IMR-90 (cell line): Measurements from ENCODE around the gene PCBP3. TPM values are rescaled to one million over a fixed set of nuclear protein-coding genes. Genes with fewer than 3 reads are reported as not detected.

Source experiments
- ATAC-seq: fragments of 200-7000 bp; cut with Tn5 transposase; 2 replicates; pipeline ENCODE4 v1.9.1; 2020; ENCODE audit warnings: low read depth, mild to moderate bottlenecking, moderate library complexity
- BruUV-seq: library from RNA; stranded (reverse); fragments of 400-500 nt; replicated peaks from 2 replicates; lab custom pipeline; 2021; lab: Mats Ljungman, UMichigan
- CTCF ChIA-PET: fragments of 300-600 bp; formaldehyde crosslinking; extraction: SDS; loops from one replicate; lab custom pipeline; 2021; ENCODE audit warnings: antibody characterized with exemption; lab: Yijun Ruan, JAX
- POLR2A ChIA-PET: fragments of 300-600 bp; sonication (Branson Sonifier 250); formaldehyde crosslinking; loops from one replicate; lab custom pipeline; 2022; ENCODE audit warnings: antibody characterized with exemption; ENCODE audit not compliant: unreplicated experiment; lab: Charles Lee
- DNase-seq: peaks from one replicate; pipeline ENCODE4 v3.0.0; 2013
- H2AFZ ChIP-seq: replicated peaks from 2 replicates; pipeline ENCODE3; 2013; ENCODE audit warnings: low read length, mild to moderate bottlenecking; ENCODE audit not compliant: poor library complexity
- H2AK5ac ChIP-seq: 2 replicates; pipeline ENCODE4 v1.6.1; 2013; ENCODE audit warnings: low read depth, low read length, inconsistent platforms
- H2AK9ac ChIP-seq: replicated peaks from 2 replicates; pipeline ENCODE3; 2013; ENCODE audit warnings: mild to moderate bottlenecking, low read depth, low read length, moderate library complexity; ENCODE audit not compliant: poor library complexity
- H2BK120ac ChIP-seq: 2 replicates; pipeline ENCODE4 v1.6.1; 2013; ENCODE audit warnings: low read depth, low read length, inconsistent platforms
- H2BK15ac ChIP-seq: 3 replicates; pipeline ENCODE4 v1.6.1; 2013; ENCODE audit warnings: low read depth, low read length, inconsistent platforms
- H2BK20ac ChIP-seq: 2 replicates; pipeline ENCODE4 v1.6.1; 2013; ENCODE audit warnings: low read depth, mild to moderate bottlenecking, inconsistent platforms, low read length, moderate library complexity
- H2BK5ac ChIP-seq: 2 replicates; pipeline ENCODE4 v1.6.1; 2013; ENCODE audit warnings: mild to moderate bottlenecking, low read depth, low read length, inconsistent platforms; ENCODE audit not compliant: poor library complexity, severe bottlenecking
- H3K14ac ChIP-seq: replicated peaks from 2 replicates; pipeline ENCODE4 v1.6.1; 2013; ENCODE audit warnings: low read depth, low read length, inconsistent platforms
- H3K18ac ChIP-seq: 2 replicates; pipeline ENCODE4 v1.6.1; 2013; ENCODE audit warnings: low read depth, low read length, control low read depth
- H3K23ac ChIP-seq: 2 replicates; pipeline ENCODE4 v1.6.1; 2013; ENCODE audit warnings: low read depth, low read length, inconsistent platforms
- H3K27ac ChIP-seq: 2 replicates; pipeline ENCODE4 v1.5.1; 2013; ENCODE audit warnings: mild to moderate bottlenecking, control low read depth, low read length; ENCODE audit not compliant: insufficient read depth
- H3K27me3 ChIP-seq: 2 replicates; pipeline ENCODE4 v1.6.1; 2013; ENCODE audit warnings: low read length; ENCODE audit not compliant: control insufficient read depth, insufficient read depth
- H3K36me3 ChIP-seq: 2 replicates; pipeline ENCODE4 v1.6.1; 2013; ENCODE audit warnings: low read length, mixed read lengths; ENCODE audit not compliant: control insufficient read depth, insufficient read depth
- H3K4ac ChIP-seq: 2 replicates; pipeline ENCODE4 v1.6.1; 2013; ENCODE audit warnings: low read depth, low read length, inconsistent platforms
- H3K4me1 ChIP-seq: 2 replicates; pipeline ENCODE4 v1.6.1; 2013; ENCODE audit warnings: low read length, mixed read lengths; ENCODE audit not compliant: control insufficient read depth, insufficient read depth
- H3K4me2 ChIP-seq: 2 replicates; pipeline ENCODE4 v1.6.1; 2013; ENCODE audit warnings: low read depth, mild to moderate bottlenecking, control low read depth, low read length, moderate library complexity
- H3K4me3 ChIP-seq: 2 replicates; pipeline ENCODE4 v1.5.1; 2013; ENCODE audit warnings: low read depth, mild to moderate bottlenecking, control low read depth, low read length, moderate library complexity; ENCODE audit not compliant: insufficient read depth
- H3K56ac ChIP-seq: 2 replicates; pipeline ENCODE4 v1.6.1; 2013; ENCODE audit warnings: low read length, inconsistent platforms; ENCODE audit not compliant: insufficient read depth; ENCODE audit errors: extremely low read depth
- H3K79me1 ChIP-seq, 2 experiments: 2 replicates each; pipeline ENCODE4 v1.6.1; 2013; ENCODE audit warnings: low read length in 2 of 2, inconsistent platforms in 1 of 2, low read depth in 1 of 2
- H3K9ac ChIP-seq: 2 replicates; pipeline ENCODE4 v1.6.1; 2013; ENCODE audit warnings: low read depth, low read length, control low read depth
- H3K9me1 ChIP-seq: 2 replicates; pipeline ENCODE4 v1.6.1; 2013; ENCODE audit warnings: low read length, inconsistent platforms; ENCODE audit not compliant: insufficient read depth
- H3K9me3 ChIP-seq: 2 replicates; pipeline ENCODE4 v1.6.1; 2013; ENCODE audit warnings: low read length; ENCODE audit not compliant: control insufficient read depth, insufficient read depth
- H4K20me1 ChIP-seq: 2 replicates; pipeline ENCODE4 v1.6.1; 2013; ENCODE audit warnings: low read length, inconsistent platforms; ENCODE audit not compliant: insufficient read depth
- H4K5ac ChIP-seq: 2 replicates; pipeline ENCODE4 v1.6.1; 2013; ENCODE audit warnings: mild to moderate bottlenecking, low read depth, low read length, control low read depth
- H4K8ac ChIP-seq, 2 experiments: 2 replicates each; pipeline ENCODE4 v1.6.1; 2013; ENCODE audit warnings: low read depth in 2 of 2, low read length in 2 of 2, control low read depth in 1 of 2, inconsistent platforms in 1 of 2
- H4K91ac ChIP-seq: 2 replicates; pipeline ENCODE4 v1.6.1; 2013; ENCODE audit warnings: low read depth, low read length, inconsistent platforms; ENCODE audit not compliant: insufficient read depth
- BHLHE40 ChIP-seq: fragments of 150-350 bp; IDR thresholded peaks from 2 replicates; pipeline ENCODE4 v1.6.1; 2016; ENCODE audit warnings: mild to moderate bottlenecking, low read depth, low read length
- CEBPB ChIP-seq: IDR thresholded peaks from 2 replicates; pipeline ENCODE4 v1.6.1; 2012; ENCODE audit warnings: low read depth, low read length, improper control_type of control experiment
- CHD1 ChIP-seq: IDR thresholded peaks from 2 replicates; pipeline ENCODE4 v1.6.1; 2012; ENCODE audit warnings: low read depth, low read length, improper control_type of control experiment
- MAZ ChIP-seq: IDR thresholded peaks from 2 replicates; pipeline ENCODE4 v1.6.1; 2012; ENCODE audit warnings: low read depth, mild to moderate bottlenecking, low read length, improper control_type of control experiment, moderate library complexity, borderline replicate concordance
- MXI1 ChIP-seq: IDR thresholded peaks from 2 replicates; pipeline ENCODE4 v1.6.1; 2012; ENCODE audit warnings: low read depth, mild to moderate bottlenecking, low read length, moderate library complexity, borderline replicate concordance
- NFE2L2 ChIP-seq: fragments of 150-350 bp; IDR thresholded peaks from 2 replicates; pipeline ENCODE4 v1.6.1; 2016; ENCODE audit warnings: low read depth, mild to moderate bottlenecking, low read length
- POLR2A ChIP-seq: IDR thresholded peaks from 2 replicates; pipeline ENCODE4 v1.6.1; 2012; ENCODE audit warnings: mild to moderate bottlenecking, low read depth, low read length
- RAD21 ChIP-seq: IDR thresholded peaks from 2 replicates; pipeline ENCODE4 v1.6.1; 2012; ENCODE audit warnings: low read length, improper control_type of control experiment
- RCOR1 ChIP-seq: IDR thresholded peaks from 2 replicates; pipeline ENCODE4 v1.6.1; 2012; ENCODE audit warnings: mild to moderate bottlenecking, low read length, improper control_type of control experiment; ENCODE audit not compliant: insufficient replicate concordance
- RFX5 ChIP-seq: IDR thresholded peaks from 2 replicates; pipeline ENCODE4 v1.8.0; 2012; ENCODE audit warnings: low read depth, mild to moderate bottlenecking, low read length, moderate library complexity
- SMC3 ChIP-seq: fragments of 150-350 bp; IDR thresholded peaks from 2 replicates; pipeline ENCODE4 v1.6.1; 2016; ENCODE audit warnings: low read depth, mild to moderate bottlenecking, antibody characterized with exemption, low read length, moderate library complexity
- WGBS, 2 experiments: methylation state at CpG; one replicate each; pipeline versions ENCODE4 v1.1.5 to v1.1.7; 2013; ENCODE audit warnings: missing lambda C conversion rate in 2 of 2; ENCODE audit not compliant: insufficient read length in 1 of 2; ENCODE audit errors: extremely low coverage in 2 of 2; 5-methylcytosine and 5-hydroxymethylcytosine counted together
- dilution Hi-C: fragments of 300-500 bp; cut with HindIII; formaldehyde crosslinking; loops from one replicate; pipeline ENCODE4 v1.14.3; 2018; ENCODE audit warnings: low sequenced_read_pairs; ENCODE audit not compliant: unreplicated experiment
- in situ Hi-C: fragments of 300-500 bp; cut with MboI; formaldehyde crosslinking; loops from 3 replicates; pipeline ENCODE4 v1.14.3; 2019; ENCODE audit warnings: low sequenced_read_pairs, inconsistent platforms, mixed read lengths
- intact Hi-C: fragments of 100-400 bp; cut with micrococcal nuclease; formaldehyde crosslinking; loops from 2 replicates; pipeline ENCODE4 v1.10.0; 2022
- polyA plus RNA-seq, 3 experiments: library from polyadenylated mRNA; depleted of rRNA; stranded (reverse); fragments of >200 nt; gene quantifications; 2 replicates each; pipeline ENCODE4 v1.2.3, GENCODE V29; 2012; ENCODE audit warnings: low replicate concordance in 1 of 3
- total RNA-seq: library from RNA; depleted of rRNA; stranded (reverse); fragments of >200 nt; gene quantifications from 2 replicates; pipeline ENCODE4 v1.2.3, GENCODE V29; 2012
- TF ChIP-seq, protein P1 (sequence below): conservative IDR thresholded peaks from 2 replicates; pipeline ENCODE4 v1.5.1; 2012; ENCODE audit warnings: mild to moderate bottlenecking, low read depth, low read length, improper control_type of control experiment
- TF ChIP-seq, protein P2 (sequence below): fragments of 150-350 bp; IDR thresholded peaks from 2 replicates; pipeline ENCODE4 v1.6.1; 2016; ENCODE audit warnings: low read depth, mild to moderate bottlenecking, low read length, moderate library complexity, borderline replicate concordance

Gene PCBP3
- total and polyA plus RNA-seq, 2 of the 4 experiments (the other 2 are of a cell fraction), result 2.9 to 3.9 TPM

DNA sequence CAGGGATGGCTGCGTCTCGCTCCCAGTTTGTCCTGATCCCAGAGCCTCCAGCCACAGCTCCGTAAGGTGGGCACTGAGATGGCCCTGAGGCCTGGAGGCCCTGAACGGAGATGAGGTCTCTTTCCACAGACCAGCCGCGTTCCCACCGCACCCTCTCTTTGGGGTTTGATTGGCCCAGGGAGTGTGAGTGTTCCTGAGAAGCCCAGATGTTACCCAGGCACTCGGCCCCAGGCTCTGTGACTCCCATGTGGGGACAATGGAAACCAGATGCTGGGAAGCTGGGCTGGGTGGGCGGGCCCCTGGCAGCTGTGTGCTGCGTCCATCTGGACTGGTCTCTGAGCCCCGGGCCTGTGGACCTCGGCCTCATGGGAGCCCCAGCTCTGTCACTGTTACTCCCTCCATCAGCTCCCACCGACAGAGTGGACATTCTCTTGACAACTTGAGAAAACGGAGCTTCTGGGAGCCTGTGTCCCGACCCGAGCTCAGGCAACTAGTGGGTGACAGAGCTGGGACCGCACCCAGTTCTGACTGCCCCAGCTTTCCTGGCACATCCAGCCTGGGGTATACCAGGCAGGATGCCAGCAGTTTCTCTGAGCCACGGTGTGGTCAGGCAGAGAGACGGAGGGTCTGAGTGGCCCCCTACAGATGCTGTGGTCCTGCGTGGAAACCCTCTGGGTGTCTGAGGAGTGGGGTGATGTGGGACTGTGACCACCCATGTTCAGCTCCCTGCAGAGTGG, 328.3 kb downstream of the PCBP3 start (continued):
- TF ChIP-seq SMC3, result no peak
- TF ChIP-seq CEBPB, result no peak
- no peak for TF ChIP-seq POLR2A

DNA sequence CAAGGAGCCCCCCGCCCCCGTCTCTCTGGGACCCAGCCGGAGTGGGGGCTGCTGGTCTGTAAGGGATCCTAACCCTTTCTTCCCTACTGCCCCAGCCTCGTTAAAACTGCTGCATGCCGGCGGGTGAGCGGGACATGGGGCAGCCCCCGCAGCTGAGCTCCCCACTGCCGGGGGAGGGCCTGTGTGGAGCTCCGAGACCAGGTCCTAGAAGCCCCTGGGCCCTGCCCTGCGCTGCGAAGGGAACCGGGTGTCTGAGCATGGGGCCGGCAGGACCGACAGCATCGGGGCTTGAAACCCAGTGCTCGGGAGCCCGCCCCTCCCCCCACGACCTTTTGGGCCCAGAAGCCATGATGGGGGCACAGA, 328.8 kb downstream of the PCBP3 start:
- peak overlapping the region; percentile 92 for H3K14ac ChIP-seq
- H3K4me1 ChIP-seq, result peaks cover 45% of the 10 kb centered on the region
- TF ChIP-seq SMC3, result no peak
- TF ChIP-seq, protein P1, sequence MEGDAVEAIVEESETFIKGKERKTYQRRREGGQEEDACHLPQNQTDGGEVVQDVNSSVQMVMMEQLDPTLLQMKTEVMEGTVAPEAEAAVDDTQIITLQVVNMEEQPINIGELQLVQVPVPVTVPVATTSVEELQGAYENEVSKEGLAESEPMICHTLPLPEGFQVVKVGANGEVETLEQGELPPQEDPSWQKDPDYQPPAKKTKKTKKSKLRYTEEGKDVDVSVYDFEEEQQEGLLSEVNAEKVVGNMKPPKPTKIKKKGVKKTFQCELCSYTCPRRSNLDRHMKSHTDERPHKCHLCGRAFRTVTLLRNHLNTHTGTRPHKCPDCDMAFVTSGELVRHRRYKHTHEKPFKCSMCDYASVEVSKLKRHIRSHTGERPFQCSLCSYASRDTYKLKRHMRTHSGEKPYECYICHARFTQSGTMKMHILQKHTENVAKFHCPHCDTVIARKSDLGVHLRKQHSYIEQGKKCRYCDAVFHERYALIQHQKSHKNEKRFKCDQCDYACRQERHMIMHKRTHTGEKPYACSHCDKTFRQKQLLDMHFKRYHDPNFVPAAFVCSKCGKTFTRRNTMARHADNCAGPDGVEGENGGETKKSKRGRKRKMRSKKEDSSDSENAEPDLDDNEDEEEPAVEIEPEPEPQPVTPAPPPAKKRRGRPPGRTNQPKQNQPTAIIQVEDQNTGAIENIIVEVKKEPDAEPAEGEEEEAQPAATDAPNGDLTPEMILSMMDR, result no peak
- TF ChIP-seq, protein P2, sequence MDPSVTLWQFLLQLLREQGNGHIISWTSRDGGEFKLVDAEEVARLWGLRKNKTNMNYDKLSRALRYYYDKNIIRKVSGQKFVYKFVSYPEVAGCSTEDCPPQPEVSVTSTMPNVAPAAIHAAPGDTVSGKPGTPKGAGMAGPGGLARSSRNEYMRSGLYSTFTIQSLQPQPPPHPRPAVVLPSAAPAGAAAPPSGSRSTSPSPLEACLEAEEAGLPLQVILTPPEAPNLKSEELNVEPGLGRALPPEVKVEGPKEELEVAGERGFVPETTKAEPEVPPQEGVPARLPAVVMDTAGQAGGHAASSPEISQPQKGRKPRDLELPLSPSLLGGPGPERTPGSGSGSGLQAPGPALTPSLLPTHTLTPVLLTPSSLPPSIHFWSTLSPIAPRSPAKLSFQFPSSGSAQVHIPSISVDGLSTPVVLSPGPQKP, result no peak
- TF ChIP-seq MAZ, result no peak
- TF ChIP-seq RAD21, result no peak
- no peak for TF ChIP-seq CEBPB
- no peak for TF ChIP-seq MXI1
- TF ChIP-seq BHLHE40, result no peak
- TF ChIP-seq CHD1, result no peak
- no peak for TF ChIP-seq NFE2L2
- TF ChIP-seq RCOR1, result no peak
- no peak for TF ChIP-seq RFX5
- peak overlapping the region; percentile 83; the same call in 1 of the 2 replicates for H4K5ac ChIP-seq
- H3K27ac ChIP-seq, result peak overlapping the region; percentile 91
- H2BK5ac ChIP-seq, result peak overlapping the region; percentile 83
- peak overlapping the region; percentile 99 for H2AK5ac ChIP-seq
- peak overlapping the region; percentile 100 for H3K4ac ChIP-seq
- DNase-seq, result no peak
- ChIA-PET CTCF (interaction anchor here (0.8 to 1.2 kb wide), 3 partner anchors 64 to 171 kb away, joined by 3 read pairs; no protein-coding TSS in a partner anchor), POLR2A (interaction anchor here (0.6 to 1.7 kb wide), 3 partner anchors 120 to 129 kb away, joined by 3 to 5 read pairs (median 4); no protein-coding TSS in a partner anchor)
- H3K9me1 ChIP-seq, result no peaks in the 10 kb centered on the region
- H2AK9ac ChIP-seq, result peak overlapping the region; percentile 100
- H4K91ac ChIP-seq, result peak overlapping the region; percentile 93
- dilution Hi-C loops, result no loop called here
- H4K20me1 ChIP-seq, result no peaks in the 10 kb centered on the region
- H2BK15ac ChIP-seq, result peak overlapping the region; percentile 62; the same call in 2 of the 3 replicates
- H3K27me3 ChIP-seq, result no peaks in the 10 kb centered on the region
- H2AFZ ChIP-seq, result peak overlapping the region; percentile 89
- peak overlapping the region; percentile 88 for H2BK20ac ChIP-seq
- peak overlapping the region; percentile 84 for H3K18ac ChIP-seq
- WGBS, 2 experiments, result 0% methylated on average over 3 of the region's 19 CpGs; no CpG with 5 or more reads in 1 of the 2 experiments
- intact Hi-C loops, result loop anchor here (2.0 to 10.0 kb wide), 4 partner anchors 126 to 352 kb away; partner anchors contain the start of genes C21orf58, COL6A2, MCM3AP and PCNT
- H2BK120ac ChIP-seq, result peak overlapping the region; percentile 98
- no peak for ATAC-seq
- no peak overlapping the region; the same call in 1 of the 2 replicates for H3K4me2 ChIP-seq
- H3K56ac ChIP-seq, result no peak overlapping the region; the same call in 1 of the 2 replicates
- H3K9ac ChIP-seq, result peak overlapping the region; percentile 52; the same call in 1 of the 2 replicates
- peaks cover 0 to 22% of the 10 kb centered on the region in 2 experiments; a peak in 1 of 4 replicates for H3K79me1 ChIP-seq
- no peak overlapping the region for H3K4me3 ChIP-seq
- no peaks in the 10 kb centered on the region for H3K9me3 ChIP-seq
- H3K23ac ChIP-seq, result peak overlapping the region; percentile 82; the same call in 1 of the 2 replicates
- H4K8ac ChIP-seq, result peak overlapping the region; percentile 67 to 93
- no peaks in the 10 kb centered on the region for H3K36me3 ChIP-seq
- BruUV-seq, result no TSS peak
- in situ Hi-C loops, result loop anchor here (5.0 kb wide), 1 partner anchor 120 kb away; no protein-coding TSS in a partner anchor
